Endometrium (tissue), 2 donors: ENCODE data around the gene C17orf58.

Experiments used
- FAIRE-seq: peaks from 2 replicates; lab custom pipeline; 2012; peaks lifted over from hg19 to GRCh38; lab: Jason Lieb, UNC
- donor health status: control.
- donor health status: control.

The C17orf58 gene

DNA sequence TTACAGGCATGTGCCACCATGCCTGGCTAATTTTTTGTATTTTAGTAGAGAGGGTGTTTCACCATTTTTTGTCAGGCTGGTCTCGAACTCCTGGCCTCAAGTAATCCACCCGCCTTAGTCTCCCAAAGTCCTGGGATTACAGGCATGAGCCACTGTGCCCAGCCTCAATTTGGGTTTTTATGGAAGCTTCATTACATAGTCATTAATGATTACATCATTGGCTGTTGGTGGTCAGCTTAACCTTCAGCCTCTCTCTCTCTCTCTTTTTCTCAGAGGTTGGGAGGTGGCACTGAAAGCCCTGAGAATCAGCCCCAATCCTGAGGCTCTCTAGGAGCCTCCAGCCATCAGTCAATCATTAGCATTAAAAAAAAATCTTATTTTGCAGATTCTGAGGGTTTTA, 45.3 kb downstream of the C17orf58 start:
- no peak for FAIRE-seq

DNA sequence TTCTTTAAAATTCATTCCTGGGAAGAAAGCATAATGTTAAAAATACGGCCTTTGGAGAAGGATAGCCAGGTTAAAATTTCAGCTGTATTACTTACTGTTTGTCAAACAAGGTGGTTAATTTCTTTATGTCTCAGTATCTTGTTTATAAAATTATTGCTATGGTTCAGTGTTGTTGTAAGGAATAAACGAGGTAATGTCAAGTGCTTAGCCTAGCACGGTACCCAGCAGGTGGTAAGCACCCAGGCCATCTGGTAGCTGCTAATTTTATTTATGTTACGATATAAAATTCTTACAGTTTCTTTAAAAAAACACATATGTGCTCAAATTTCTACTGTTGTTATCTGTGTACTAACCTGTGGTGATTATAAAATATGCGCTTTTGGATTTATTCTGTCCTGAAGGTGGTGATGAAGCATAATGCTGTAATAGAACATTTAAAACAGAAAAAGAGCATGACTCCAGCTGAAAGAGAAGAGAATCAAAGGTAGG, 48.9 kb downstream of the C17orf58 start:
- FAIRE-seq: no peak

GRCh38 chr17:67946513-67946912, 49.8 kb downstream of the C17orf58 start:
- no peak for FAIRE-seq

DNA sequence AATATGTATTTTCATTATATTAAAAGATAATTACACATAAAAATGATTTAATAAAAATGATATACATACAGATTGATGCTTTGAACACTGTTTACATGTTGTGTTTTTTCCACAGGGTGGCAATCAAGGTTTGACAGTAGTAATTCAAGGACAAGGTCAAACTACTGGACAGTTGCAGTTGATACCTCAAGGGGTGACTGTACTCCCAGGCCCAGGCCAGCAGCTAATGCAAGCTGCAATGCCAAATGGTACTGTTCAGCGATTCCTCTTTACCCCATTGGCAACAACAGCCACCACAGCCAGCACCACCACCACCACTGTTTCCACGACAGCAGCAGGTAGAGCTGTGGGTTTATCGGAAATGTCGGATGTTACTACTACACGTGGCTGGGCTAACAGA, 52.2 kb downstream of the C17orf58 start:
- FAIRE-seq: no peak

DNA sequence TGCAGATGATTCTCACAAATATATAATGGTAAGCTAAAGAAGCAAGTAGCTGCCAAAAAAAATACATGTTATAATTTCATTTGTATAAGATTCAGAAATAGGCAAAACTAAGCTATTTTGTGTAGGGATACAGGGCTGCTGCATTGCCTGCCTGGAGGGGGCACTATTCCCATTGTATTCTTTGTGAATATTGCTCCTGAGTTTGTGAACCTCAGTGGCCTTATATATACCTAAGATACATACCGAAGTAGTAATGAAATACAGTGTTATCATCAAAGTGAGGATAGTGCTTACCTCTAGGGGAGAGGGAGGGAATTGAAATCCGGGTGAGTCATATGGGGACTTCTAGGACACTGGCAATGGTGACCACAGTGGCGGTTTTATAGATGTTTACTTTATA, 53.5 kb downstream of the C17orf58 start:
- no peak for FAIRE-seq
